GM21619 (cell line): ENCODE data around the gene CRAT.

Source experiments
- ATAC-seq: cut with Tn5 transposase; IDR thresholded peaks from one replicate; pipeline ENCODE4 v1.9.1; 2021; ENCODE audit not compliant: unreplicated experiment

The CRAT gene

DNA sequence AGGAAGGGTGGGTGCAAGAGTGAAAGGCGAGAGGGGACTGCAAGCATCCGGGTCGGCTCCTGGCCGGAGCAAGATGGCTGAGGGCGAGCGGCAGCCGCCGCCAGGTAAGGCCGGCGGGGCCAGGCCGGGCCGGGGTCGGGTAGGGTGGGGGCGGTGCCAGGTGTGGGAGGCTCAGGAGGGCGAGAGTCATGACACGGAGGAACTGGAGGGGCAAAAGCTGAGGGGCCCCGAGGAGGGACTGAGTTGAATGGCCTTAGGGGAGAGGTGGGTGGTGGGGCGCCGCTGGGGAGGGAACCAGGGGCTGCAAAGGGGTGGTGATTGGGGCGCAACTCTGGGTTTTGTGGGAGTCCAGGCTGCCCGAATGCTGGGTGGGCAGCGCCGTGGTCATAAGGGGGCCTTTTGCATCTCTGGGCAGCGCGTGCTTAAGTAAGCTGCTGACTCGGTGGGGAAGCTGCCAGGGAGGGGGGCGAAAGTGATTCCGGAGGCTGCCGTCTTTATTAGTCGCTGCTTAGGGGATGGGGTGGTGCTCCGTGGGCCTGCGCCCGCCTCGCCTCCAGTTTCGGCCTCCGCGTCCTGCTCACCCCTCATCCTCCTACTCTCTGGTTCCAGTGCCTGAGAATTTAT, 1.0 kb upstream of the CRAT start:
- no peak for ATAC-seq

DNA sequence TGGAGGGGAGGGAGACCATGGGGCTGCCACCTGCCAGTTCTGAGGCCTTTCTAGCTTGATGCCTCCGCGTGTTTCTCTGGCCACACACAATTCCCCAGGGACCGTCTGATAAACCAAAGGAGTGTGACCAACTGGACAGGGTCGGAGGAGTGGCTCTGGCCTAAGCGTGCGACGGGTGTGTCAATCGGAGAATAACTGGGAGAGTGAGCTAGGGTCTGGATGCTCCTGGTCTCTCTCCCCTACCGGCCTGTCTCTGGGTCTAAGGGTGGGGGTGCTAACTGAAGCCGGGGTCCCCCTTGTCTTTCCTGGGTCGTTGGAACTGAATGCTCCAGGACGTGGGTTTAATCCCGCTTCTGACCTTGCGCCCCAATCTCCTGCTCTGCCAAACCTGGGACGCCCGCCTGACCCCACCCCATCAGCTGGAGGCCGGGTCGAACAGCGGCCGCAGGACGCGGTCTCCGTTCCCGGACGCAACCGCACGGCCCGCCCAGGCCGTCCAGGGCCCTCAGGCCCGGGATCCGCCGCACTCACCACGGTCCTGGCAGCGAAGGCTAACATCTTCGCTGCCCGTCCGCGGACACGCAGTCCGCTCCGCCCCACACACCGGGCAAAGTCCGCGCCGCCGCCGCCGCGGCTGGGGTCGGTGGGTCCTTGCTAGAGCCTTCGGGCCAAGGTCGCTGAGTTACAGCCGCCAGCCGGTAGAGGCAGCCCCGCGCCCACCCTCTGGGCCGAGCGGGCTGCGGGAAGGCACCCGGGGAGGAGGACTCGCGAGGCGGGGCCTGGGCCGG, 447 bp downstream of the CRAT start:
- peak; percentile 9 for ATAC-seq

DNA sequence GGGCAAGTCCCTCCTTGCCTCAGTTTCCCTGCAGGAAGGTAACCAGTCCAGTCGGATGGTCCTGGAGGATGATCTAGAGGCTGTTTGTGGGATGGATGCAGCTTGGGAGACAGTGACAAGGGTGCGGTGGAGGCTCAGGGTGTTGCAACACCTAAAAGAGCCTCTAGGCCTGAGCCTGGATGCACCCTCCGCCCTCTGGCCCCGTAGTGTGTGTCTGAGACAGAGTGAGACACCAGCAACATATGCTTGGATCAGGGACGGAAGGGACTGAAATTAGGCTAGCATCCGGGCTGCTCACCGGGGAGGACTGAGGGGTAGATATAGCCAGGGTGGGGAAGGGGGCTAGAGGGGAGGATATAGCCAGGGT, 1.1 kb downstream of the CRAT start:
- ATAC-seq = no peak

DNA sequence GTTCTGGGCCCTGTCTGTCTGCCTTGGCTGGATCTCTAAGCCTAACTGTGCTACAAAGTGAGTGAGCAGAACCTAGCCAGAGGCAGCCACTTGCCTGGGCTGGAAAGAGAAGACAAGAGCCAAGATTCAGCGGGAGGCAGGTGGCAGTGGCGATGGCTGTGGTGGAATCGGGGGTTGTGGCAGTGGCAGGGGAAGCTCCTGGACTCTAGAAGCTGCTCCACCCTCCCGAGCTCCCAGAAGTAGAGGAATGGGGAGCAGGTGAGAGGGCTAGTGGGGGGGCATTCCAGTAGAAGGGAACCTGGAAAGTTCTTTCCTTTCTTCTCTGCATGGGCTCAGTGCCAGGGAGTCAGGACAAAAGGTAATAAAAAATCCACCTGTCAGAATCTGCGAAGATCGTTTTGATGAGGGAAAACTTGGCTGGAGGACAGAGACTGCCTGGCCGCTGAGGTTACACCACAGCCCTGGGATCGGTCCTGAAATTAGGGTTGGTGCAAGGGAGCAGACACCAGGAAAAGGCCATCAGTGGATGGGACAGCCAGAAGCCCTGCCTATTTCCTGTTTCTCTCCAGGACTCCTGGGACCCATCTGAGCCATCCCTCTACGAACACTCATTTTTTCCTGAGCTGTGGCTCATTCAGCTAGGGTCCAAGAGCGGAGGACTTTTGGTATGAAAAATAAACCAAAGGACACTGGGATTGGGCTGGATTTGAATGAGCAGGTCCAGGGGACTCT, 1.6 kb downstream of the CRAT start:
- no peak for ATAC-seq

DNA sequence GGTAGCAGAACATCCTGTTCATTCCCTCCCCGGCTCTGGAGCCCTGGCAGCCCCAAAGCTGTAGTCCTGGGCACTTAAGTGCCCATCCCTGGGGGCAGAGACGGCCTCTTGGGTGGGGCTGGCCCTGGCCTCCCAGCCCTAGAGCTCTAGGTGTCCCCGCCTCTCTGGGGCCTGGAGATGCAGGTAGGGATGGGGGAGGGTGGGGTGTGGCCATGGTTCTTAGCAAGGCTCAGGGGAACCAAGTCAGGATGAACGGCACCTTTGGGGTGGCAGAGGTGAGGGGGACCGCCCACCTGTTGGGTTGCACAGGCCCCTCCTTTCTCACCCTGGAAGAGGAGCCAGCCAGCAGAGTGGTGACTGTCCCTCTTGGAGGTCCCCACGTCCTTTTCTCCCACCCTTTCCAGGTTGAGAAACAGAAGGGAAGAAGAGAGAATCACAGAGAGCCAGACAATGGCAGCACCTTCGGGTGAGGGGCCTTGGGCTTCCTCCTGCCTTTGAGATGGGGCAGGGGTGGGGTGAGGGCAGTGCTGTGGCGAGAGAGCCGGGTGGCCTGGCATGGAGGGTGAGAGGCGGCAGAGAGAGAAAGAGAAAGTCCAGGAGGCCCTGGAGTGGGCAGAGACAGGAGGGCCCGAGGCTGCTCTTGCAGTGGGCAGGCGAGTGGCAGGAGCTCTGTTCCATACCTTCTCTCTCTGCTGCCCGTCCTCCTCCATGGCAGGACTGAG, 2.3 kb downstream of the CRAT start:
- ATAC-seq = no peak

DNA sequence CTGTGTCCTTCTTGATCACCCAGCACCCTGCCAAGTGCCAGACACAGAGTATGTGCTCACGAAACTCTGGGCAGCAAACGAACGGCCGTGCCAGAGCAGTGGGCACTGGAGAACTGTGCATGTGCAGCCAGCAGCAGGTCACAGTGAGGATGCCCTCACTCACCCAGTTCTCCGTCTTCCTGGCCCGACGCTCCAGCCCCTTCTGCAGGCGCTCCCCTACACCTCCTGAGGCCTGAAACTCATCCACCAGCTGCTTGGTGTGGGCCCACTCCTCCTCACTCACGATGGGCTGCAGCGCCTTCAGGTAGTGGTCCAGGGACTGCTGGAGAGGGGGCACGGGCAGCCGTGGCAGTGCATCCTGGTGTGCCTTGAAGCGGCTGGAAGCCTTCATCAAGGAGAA, 2.9 kb downstream of the CRAT start:
- ATAC-seq = no peak

DNA sequence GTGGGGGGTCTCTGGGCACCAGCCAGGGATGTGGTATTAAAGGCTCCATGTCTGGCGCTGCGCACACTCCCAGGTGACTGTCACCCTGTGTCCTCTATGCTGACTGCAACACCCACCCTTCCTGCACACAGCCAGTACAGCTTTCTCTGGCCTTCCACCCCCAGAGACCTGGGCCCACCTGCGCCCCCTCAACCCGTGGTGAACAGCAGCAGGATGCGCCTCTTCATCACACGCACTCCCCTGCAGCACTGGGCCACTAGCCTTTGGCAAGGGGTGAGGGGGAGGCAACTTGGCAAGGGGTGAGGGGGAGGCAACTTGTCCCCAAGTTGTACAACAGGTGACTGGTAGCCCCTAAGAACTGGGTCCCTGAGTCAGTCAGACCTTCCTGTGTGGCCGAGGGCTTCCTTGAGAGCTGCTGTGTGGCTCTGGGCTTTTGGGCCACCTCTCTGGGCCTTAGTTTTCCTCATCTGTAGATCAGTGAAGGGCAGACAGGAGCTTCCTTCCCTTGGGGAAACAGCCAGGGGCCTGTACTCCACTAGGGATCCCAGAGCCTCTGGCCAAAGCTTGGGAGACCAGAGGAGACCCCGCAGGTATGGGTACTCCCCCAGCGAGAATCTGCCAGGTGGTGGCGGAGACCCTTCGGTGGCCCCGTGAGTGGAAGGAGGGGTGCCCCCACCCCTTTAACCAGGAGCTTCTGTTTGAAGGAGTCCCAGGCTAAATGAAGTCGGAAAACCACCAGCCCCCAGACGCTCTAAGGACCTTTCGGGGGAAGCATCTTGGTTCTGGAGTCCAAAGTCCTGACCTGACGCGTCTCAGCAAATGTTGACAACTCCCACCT, 4.5 kb downstream of the CRAT start:
- ATAC-seq = no peak

DNA sequence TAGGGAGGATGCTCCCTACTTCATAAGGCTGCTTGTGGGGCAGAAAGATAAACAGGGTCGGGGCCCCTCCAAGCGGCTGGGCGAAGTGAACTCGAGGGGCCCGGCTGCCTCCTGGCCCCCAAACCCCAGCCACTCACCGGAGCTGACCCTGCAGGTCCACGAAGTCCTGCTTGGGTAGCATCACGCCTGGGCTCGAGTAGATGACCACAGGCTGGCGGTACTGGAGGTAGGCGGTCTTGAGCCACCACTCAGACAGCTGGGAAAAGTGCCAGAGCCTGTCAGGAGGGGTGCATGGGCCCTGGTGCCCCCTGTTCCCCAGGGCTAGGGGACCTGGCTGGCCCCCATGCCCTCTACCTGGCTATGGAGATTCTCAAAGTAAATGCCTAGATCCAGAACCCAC, 6.5 kb downstream of the CRAT start:
- ATAC-seq = no peak

DNA sequence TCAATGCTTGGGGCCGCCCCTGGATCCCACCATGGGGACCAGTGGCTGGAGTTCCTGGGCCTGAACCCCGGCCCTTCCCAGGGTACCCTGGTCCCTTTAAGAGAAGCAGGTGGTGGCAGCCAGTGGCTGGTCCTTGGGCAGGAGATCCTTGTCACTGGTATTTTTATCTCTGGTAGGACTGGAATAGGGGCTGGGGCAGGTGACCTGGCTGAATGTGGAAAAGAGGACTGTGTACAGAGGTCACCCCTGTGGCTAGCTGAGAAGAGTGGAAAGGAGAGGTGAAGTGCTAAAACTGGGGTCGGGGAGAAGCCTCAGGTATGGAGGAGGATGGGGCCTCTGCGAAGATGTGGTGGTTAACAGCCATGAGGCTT, 7.0 kb downstream of the CRAT start:
- ATAC-seq = no peak

DNA sequence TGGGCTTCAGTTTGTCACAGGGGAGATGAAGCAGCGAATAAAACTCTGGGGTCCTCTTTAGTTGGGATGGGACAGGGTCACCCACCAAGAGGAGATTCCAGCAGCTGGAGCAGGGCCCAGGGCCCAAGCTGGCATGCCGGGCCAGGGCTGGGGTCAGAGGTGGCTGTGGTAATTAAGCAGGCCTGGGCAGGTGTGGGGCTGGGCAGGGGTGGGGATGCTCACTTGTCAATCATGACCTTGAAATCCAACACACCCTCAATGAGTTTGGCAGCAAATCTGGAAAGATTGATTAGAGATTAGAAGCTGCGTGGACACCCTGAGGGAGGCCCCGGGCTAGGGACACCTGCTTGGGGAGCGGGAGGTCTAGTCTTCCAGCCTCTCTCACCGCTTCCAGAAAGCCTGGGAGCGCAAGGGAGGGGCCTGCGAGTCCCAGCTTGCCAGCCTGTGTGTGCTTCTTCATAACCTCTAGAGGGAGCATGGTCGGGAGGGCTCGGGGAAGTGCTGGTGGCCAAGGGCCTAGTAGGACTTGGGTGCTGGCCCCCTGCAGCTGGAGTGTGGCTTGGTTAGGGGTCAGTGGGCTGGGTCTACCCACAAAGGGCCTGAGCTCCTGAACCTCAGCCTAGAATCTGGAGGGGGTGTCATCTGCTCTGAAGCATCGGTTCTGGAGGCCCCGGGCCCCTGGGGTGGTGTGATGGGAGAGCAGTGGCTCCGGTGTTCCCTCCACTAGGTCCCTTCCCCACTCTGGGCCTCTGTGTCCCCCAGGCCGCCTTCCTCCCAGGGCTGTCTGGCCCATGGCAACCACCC, 7.6 kb downstream of the CRAT start:
- no peak for ATAC-seq

DNA sequence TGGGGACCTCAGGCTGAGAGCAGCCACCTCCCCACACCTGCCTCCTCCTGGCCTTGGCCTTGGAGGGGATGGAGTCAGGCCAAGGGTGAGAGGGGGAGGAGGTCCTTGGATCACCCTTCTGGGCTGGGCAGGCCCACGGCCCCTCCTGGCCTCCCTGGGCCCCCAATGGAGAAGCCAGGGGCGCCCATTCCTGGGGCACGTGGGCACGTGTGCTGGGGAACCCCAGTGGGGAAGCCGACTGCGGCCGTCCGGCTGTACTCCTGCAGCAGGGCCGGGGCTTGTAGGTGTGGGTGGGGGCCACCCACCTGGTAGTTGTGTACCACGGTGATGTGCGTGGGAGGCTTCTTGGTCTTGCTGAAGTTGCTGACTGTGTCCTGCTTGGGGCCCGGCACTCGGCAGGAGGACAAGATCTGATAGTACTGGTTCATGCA, 8.5 kb downstream of the CRAT start:
- no peak for ATAC-seq

DNA sequence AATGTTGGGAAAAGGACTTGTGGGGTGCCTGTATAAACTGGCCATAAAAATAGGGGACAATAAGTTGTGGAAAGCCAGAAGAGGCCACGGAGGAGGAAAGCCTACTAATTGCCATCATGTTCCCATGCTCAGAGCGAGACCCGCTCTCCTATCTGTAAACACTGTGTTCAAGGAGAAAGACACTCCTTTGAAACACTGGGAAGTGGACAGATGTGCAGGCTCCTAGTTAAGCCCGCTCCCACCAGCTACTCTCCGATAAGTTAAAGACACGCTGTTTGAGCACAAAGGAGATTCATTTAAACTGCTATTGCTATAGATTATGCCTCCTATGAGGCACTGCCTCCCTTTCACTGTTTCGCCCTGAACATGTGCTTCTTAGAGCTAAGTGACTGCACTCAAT, 9.3 kb downstream of the CRAT start:
- ATAC-seq = no peak

DNA sequence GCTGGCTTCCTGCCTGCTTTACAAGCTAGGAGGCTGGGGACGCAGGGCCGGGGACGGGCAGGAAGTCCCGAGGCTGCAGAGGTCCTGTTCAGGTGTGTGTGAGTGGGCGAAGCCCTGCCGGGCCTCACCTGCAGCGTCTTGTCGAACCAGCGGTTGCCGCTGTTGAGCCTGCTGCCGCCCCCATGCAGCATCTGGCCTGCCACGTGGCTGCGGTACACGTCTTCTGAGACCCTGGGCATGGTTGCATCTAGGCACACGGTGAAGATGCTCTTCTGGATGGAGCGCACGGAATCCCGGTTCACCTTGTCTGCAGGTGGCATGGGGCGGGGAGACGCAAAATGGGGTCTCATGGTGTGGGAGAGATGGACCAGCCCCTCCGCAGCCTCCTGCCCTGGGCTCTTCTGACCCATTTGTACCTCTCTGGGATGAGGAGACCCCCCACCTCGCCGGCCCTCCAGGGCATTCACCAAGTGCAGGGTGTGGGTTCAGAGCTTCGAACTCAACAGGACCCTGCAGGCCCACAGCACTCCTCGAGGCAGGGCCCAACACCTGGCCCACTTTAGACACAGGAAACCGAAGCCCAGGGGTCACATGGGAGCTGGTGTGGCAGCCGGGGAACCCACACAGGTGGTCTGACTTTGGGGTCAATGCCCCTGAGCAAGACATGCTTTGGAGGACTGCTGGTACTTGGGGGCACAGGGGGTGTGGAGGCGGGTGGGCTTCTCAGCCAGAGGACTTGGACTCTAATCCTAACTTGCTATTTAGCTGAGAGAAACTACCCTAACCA, 10.0 kb downstream of the CRAT start:
- ATAC-seq = no peak

DNA sequence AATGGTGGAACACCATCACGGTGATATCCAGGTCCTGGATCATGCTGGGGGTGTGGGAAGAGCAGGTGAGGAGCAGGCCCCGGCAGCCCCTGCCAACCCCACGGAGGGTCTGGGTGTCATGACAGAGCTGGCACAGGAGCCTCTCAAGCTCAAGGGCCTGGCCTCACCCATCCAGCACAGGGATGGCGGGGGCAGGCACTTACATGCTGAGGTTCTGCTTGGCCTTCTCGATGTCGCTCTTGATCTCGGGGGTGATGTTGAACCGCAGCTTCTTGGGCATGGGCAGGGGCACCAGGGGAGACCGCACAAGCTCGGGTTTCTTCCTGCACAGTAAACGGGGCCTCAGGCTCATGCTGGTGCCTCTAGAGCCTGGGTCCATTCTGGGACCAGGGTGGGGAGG, 12.3 kb downstream of the CRAT start:
- no peak for ATAC-seq

DNA sequence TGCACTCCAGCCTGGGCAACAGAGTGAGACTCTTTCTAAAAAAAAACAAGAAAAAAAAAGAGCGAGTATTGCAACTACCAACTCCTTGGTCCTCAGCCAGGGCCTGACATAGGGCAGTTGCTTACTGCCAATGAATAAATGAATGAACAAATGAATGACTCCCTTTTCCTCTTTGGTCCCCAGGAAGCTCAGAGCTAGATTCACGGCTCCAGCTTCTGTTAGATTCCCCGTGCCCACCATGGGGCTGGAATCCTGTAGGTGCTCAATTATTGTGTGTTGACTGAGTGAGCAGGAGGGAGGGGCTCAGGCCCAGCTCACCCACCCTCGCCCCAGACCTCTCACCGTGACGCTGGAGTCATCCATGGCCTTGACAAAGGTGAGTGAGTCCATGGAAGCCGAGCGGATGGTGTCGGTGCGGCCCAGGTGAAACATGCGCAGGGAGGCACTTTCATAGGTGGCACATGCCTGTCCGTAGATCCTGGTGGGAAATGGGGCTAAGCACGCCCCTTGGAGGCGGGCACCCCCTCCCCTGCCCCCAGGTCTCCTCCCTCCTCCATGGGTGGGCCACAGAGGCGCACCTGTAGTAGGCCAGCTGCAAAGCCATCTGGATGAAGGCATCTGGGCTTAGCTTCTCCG, 12.8 kb downstream of the CRAT start:
- no peak for ATAC-seq

DNA sequence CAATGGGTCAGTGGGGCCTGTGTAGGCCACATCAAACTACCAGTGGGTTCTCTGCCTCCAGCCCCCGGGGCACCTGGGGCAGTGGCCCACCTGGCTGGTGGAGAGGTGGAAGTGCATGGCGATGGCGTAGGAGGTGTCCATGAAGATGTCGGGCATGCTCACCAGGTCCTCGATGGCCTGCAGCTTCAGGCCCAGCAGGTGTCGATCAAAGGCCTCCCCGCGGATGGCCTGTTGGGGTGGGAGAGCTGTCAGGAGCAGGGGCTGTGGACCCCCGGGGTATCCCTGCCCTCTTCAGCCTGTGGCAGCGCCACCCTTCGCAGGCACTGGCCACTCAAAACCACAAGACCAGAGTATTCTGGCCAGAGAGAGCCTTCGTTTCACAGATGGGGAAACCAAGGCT, 14.7 kb downstream of the CRAT start:
- ATAC-seq = no peak

DNA sequence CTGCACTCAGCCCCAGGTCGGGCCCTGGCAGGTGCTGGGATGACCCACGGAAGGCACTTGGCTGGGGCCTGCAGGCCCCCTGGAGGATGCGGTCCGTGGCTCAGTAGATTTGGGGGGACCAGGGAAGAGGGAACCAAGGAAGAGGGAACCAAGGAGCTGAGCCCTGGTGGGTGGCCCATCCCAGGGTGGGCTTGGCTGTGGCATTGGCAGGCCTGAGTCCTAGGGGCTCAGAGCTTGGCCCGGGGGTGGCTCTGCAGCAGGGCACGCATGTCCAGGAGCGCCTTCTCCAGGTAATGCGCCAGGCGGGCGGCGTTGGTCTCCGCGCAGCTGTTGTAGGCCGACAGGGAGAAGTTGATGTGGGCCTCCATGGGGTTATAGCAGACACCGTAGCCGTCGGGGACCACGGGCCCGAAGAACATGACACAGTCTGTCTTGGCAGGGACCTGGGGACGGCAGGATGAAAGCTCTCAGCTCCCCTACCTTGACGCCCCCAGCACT, 15.4 kb downstream of the CRAT start:
- no peak for ATAC-seq

DNA sequence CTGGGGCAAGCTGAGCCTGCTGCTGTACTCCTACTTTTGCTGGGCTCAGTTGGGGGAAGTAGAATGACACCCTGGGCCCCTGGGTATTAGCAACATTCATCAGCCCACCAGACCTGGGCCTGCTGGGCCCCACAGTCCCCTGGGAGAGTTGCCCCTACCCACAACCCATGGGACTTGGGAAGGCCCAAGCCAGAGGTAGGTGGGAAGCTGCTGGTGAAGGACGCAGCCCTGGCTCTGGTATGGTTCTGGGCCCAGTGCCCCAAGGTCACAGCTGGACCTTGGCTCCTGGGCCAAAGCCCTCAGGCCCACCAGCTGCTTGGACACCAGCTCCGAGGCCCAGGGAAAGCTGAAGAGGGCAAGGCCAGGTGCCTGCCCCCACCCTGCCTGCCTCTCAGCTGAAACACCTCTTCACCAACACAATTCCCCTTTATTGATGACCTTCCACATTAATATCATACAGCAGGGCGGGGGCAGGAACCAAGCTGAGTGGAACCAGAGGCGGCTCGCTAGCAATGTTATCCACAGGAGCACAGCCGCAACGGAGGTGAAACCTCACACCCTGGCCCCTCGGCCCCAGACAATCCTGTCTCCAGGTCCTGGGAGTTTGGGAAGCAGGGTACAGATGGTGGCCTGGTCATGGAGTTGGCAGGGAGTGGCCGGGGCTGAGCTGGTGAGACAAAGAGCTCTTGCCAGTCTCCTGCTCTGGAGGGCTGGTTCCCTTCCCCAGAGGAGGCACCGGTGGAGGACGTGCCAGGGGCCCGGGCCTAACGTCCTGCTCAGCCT, 16.0 kb downstream of the CRAT start:
- ATAC-seq = no peak
